Sigmoid colon (tissue), 7 donors: Measurements from ENCODE around the gene HS3ST4. TPM values are rescaled to one million over a fixed set of nuclear protein-coding genes. Genes with fewer than 3 reads are reported as not detected.

Experiments used
- DNase-seq: peaks from one replicate; pipeline ENCODE4 v3.0.0-alpha.2; 2019
- H3K27ac ChIP-seq, 4 donors: fragments of 200-600 bp; sonication (generic); one replicate each; pipeline ENCODE4 v1.5.1; 2016 to 2019; ENCODE audit warnings: mild to moderate bottlenecking in 1 of 4
- H3K27me3 ChIP-seq, 3 donors: fragments of 200-600 bp; sonication (generic); one replicate each; pipeline ENCODE4 v1.5.1; 2019; ENCODE audit warnings: mild to moderate bottlenecking in 1 of 3
- H3K36me3 ChIP-seq, 4 donors: fragments of 200-600 bp; sonication (generic); one replicate each; pipeline ENCODE4 v1.5.1; 2016 to 2019
- H3K4me1 ChIP-seq, 4 donors: fragments of 200-600 bp; sonication (generic); one replicate each; pipeline ENCODE4 v1.5.1; 2017 to 2019
- H3K4me3 ChIP-seq, 4 donors: fragments of 200-600 bp; sonication (generic); one replicate each; pipeline ENCODE4 v1.5.1; 2017 to 2019; ENCODE audit warnings: mild to moderate bottlenecking in 2 of 4, moderate library complexity in 1 of 4
- H3K9me3 ChIP-seq, 4 donors: fragments of 200-600 bp in 3 of 4; sonication (generic) in 3 of 4; one replicate each; pipeline versions ENCODE4 v1.5.1 to v1.6.1; 2013 to 2019
- EP300 ChIP-seq, 4 donors: sonication (generic); formaldehyde crosslinking; IDR thresholded peaks; one replicate each; pipeline ENCODE4 v1.6.1; 2017; ENCODE audit warnings: antibody characterized with exemption in 4 of 4
- POLR2A ChIP-seq, 2 donors: fragments of 450-650 bp; IDR thresholded peaks; one replicate each; pipeline ENCODE4 v1.6.1; 2016; ENCODE audit warnings: antibody characterized with exemption in 2 of 2, mild to moderate bottlenecking in 2 of 2, moderate library complexity in 2 of 2
- POLR2AphosphoS5 ChIP-seq, 4 donors: sonication (generic); formaldehyde crosslinking; IDR thresholded peaks; one replicate each; pipeline ENCODE4 v1.6.1; 2017; ENCODE audit warnings: antibody characterized with exemption in 4 of 4
- WGBS, 2 donors: extraction: QIAGEN DNeasy Blood & Tissue Kit; methylation state at CpG; one replicate each; pipeline ENCODE4 v1.1.7; 2013; 5-methylcytosine and 5-hydroxymethylcytosine counted together
- intact Hi-C: fragments of 100-400 bp; cut with DNase I; formaldehyde crosslinking; loops from one replicate; pipeline ENCODE4 v1.15.1; 2023
- polyA plus RNA-seq, 3 donors: library from polyadenylated mRNA; stranded (reverse); fragments of 200-250 nt; gene quantifications; one replicate each; pipeline ENCODE4 v1.2.3, GENCODE V29; 2013
- total RNA-seq, 4 donors: library from RNA; depleted of rRNA; stranded (reverse); fragments of >200 nt; gene quantifications; one replicate each; pipeline ENCODE4 v1.1.0, GENCODE V29; 2016
- TF ChIP-seq, protein P1 (sequence below), 4 experiments: fragments of 450-650 bp in 3 of 4; fragments of 200-600 bp in 1 of 4; IDR thresholded peaks; one replicate each; pipeline ENCODE4 v1.5.1; 2016 to 2019; ENCODE audit warnings: antibody characterized with exemption in 4 of 4, mild to moderate bottlenecking in 3 of 4, moderate library complexity in 2 of 4
- donor health status: healthy with polysubstance abuse.
- donor health status: Bipolar disorder and iron deficiency.
- donor health status: healthy.

Gene HS3ST4
- total and polyA plus RNA-seq, 7 donors: 0.07 to 0.14 TPM; not detected in 5

DNA sequence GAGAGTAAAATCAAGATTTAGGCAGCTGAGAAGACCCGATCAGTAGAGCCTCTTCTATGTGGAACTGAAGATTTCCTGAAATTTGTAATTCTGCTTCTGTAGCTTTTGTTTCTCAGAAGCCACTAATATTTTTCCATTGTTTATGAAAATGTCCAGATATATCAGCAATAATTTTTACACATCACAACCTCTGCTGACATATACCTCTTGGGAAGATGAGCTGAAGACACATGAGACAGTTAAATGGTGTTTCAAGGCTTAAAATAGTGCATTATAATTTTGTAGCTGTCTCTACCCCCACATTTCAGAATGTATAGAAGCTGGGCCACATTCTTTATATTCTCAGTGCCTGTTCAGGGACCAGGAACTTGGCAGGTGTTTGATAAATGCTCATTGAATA, 320.6 kb downstream of the HS3ST4 start:
- H3K9me3 ChIP-seq: peaks cover 0 to 6% (median 4%) of the 10 kb centered on the region in 4 donors
- H3K4me3 ChIP-seq: no peak overlapping the region
- H3K4me1 ChIP-seq: no peaks in the 10 kb centered on the region
- no peak overlapping the region for H3K27ac ChIP-seq
- 91 to 92% methylated on average over 1 of the region's 1 CpG for WGBS, 2 donors
- H3K36me3 ChIP-seq: no peaks in the 10 kb centered on the region
- DNase-seq: no peak
- intact Hi-C loops: no loop called here
- no peak for TF ChIP-seq POLR2AphosphoS5 (IDR thresholded peaks at IDR 0.05)
- no peak for TF ChIP-seq POLR2A (IDR thresholded peaks at IDR 0.05)
- TF ChIP-seq, protein P1, sequence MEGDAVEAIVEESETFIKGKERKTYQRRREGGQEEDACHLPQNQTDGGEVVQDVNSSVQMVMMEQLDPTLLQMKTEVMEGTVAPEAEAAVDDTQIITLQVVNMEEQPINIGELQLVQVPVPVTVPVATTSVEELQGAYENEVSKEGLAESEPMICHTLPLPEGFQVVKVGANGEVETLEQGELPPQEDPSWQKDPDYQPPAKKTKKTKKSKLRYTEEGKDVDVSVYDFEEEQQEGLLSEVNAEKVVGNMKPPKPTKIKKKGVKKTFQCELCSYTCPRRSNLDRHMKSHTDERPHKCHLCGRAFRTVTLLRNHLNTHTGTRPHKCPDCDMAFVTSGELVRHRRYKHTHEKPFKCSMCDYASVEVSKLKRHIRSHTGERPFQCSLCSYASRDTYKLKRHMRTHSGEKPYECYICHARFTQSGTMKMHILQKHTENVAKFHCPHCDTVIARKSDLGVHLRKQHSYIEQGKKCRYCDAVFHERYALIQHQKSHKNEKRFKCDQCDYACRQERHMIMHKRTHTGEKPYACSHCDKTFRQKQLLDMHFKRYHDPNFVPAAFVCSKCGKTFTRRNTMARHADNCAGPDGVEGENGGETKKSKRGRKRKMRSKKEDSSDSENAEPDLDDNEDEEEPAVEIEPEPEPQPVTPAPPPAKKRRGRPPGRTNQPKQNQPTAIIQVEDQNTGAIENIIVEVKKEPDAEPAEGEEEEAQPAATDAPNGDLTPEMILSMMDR (IDR thresholded peaks at IDR 0.05): no peak
- no peak for TF ChIP-seq EP300 (IDR thresholded peaks at IDR 0.05)
- H3K27me3 ChIP-seq: no peaks in the 10 kb centered on the region

DNA sequence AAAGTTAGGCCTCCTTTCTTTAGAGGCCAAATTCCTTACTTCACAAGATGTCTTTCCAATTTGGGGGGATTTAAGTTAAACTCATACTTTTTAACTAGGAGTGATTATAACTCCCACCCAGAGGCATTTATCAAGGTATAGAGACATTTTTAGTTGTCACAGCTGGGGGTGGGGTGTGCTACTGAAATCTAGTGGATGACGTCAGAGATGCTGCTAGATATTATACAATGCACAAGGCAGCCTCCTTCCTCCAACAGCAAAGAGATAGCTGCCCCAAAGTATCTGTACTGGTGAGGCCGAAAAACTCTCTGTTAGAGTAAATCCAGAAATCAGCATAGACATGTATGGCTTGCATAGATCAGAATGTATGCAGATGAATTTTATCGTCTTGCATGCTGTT, 324.0 kb downstream of the HS3ST4 start:
- Histone ChIP-seq H3K27me3 (no peaks in the 10 kb centered on the region), H3K27ac (no peak overlapping the region), H3K4me1 (no peaks in the 10 kb centered on the region), H3K4me3 (no peak overlapping the region), H3K36me3 (no peaks in the 10 kb centered on the region), H3K9me3 (peaks cover 0 to 9% (median 4%) of the 10 kb centered on the region in 4 donors)
- TF ChIP-seq EP300 (IDR thresholded peaks at IDR 0.05): no peak
- TF ChIP-seq POLR2AphosphoS5 (IDR thresholded peaks at IDR 0.05): no peak
- TF ChIP-seq, protein P1 (IDR thresholded peaks at IDR 0.05): no peak
- no peak for TF ChIP-seq POLR2A (IDR thresholded peaks at IDR 0.05)
- intact Hi-C loops: no loop called here
- DNase-seq: no peak
- WGBS, 2 donors: 60 to 94% methylated on average over 3 of the region's 3 CpGs

DNA sequence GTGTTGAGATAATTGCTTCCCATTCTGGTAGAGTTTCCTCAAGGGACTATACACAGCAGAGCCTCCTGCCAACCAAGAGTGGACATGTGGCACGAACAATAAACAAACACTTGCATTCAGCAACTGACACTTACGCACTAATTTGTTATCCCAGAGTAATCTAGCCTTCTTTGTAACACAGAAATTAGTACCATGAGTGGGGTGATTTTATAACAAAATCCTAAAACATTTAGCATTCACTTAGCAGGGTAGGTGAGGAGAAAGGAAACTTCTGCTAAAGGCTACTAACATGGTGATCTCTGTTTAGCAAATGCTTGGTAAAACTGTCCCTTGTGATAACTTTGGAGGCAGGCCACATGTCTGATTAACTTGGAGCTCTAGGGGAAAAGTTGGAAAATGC, 325.2 kb downstream of the HS3ST4 start:
- TF ChIP-seq POLR2AphosphoS5 (IDR thresholded peaks at IDR 0.05) (no peak), POLR2A (IDR thresholded peaks at IDR 0.05) (no peak), EP300 (IDR thresholded peaks at IDR 0.05) (no peak)
- TF ChIP-seq, protein P1 (IDR thresholded peaks at IDR 0.05): no peak
- intact Hi-C loops: no loop called here
- Histone ChIP-seq H3K4me1 (no peaks in the 10 kb centered on the region), H3K4me3 (no peak overlapping the region), H3K36me3 (no peaks in the 10 kb centered on the region), H3K9me3 (peaks cover 0 to 9% (median 4%) of the 10 kb centered on the region in 4 donors), H3K27ac (no peak overlapping the region), H3K27me3 (no peaks in the 10 kb centered on the region)
- 31 to 59% methylated on average over 2 of the region's 2 CpGs for WGBS, 2 donors
- no peak for DNase-seq

DNA sequence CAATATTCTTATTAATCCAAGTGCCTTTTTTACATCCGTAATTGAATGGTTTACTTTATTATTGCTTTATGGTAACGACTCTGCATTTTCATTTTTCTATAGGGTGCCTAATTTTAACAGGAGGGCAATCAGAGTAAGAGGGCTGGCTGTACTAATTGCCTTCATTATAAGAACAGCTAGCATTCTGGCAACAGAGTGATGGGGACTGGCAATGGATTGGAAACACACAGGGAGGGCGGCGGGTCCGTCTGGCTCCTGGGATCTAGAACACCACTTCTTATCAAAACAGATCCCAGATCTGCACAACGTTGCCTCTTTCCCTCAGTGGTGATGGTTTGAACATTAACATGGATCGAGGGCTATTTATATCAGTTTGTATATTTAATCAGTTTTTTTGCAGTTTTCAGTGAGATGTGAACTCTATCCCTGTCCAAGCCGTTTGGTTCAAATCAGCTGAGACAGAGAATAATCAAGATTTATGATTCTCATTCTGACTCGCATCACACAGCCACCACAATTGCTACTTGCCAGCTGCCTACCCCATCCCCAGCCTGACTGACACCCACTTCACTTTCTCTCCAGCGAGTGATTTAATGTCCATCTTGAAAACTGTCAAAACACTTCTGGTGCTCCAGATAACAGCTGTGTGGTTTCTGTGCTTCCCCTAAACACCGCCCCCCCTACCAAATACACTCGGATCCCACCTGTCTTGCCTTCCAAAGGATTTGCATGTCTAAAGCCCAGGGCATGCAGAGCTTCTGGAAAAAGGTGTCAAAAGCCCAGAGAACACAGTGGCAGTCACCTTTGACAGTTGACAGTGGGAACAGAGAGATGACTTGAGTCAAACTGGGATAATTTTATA, 327.9 kb downstream of the HS3ST4 start:
- Histone ChIP-seq H3K4me1 (no peaks in the 10 kb centered on the region), H3K36me3 (no peaks in the 10 kb centered on the region)
- no peak for DNase-seq

More for the DNA sequence above, 327.9 kb downstream of the HS3ST4 start:
- 29 to 45% methylated on average over 12 of the region's 12 CpGs for WGBS, 2 donors
- Histone ChIP-seq H3K27me3 (no peaks in the 10 kb centered on the region), H3K27ac (no peak overlapping the region), H3K4me3 (no peak overlapping the region), H3K9me3 (peaks cover 0 to 9% (median 4%) of the 10 kb centered on the region in 4 donors)
- intact Hi-C loops: no loop called here
- no peak for TF ChIP-seq POLR2A (IDR thresholded peaks at IDR 0.05)
- no peak for TF ChIP-seq EP300 (IDR thresholded peaks at IDR 0.05)
- TF ChIP-seq, protein P1 (IDR thresholded peaks at IDR 0.05): no peak
- no peak for TF ChIP-seq POLR2AphosphoS5 (IDR thresholded peaks at IDR 0.05)
